ENCODE measurements around the gene ADGRE2. TPM values are rescaled to one million over a fixed set of nuclear protein-coding genes. Genes with fewer than 3 reads are reported as not detected.

Gene ADGRE2
- total RNA-seq, 3 donors from 2014 or later (not counting 1 experiment from before 2014, with no cell fraction given) = 6.1 to 37.0 (median 20.3) TPM

GRCh38 chr19:14817052-14817451 is 38.7 kb upstream of the ADGRE2 start:
- Mint-ChIP-seq H3K27ac (no peak overlapping the region), H3K4me1 (no peaks in the 10 kb centered on the region), H3K4me3 (no peak overlapping the region), H3K27me3 (ENCODE audit: low read depth in 2 of 2) (peaks cover 0 to 5% of the 10 kb centered on the region in 2 donors), H3K9me3 (no peaks in the 10 kb centered on the region), H3K36me3 (no peaks in the 10 kb centered on the region)
- DNase-seq = no peak
- H3K9me3 ChIP-seq (ENCODE audit: control insufficient read depth, insufficient read depth, low read length) = no peaks in the 10 kb centered on the region
- no peaks in the 10 kb centered on the region for H3K27me3 ChIP-seq (ENCODE audit: control insufficient read depth, insufficient read depth, low read length)
- H3K27ac ChIP-seq (ENCODE audit: low read length) = no peak overlapping the region
- no peaks in the 10 kb centered on the region for H3K36me3 ChIP-seq (ENCODE audit: control insufficient read depth, insufficient read depth, low read length)
- H3K4me3 ChIP-seq (ENCODE audit: low read length) = no peak overlapping the region
- no peak for ATAC-seq
- intact Hi-C loops (cut with micrococcal nuclease) = no loop called here
- WGBS (ENCODE audit: insufficient coverage) = 72% methylated on average over 3 of the region's 3 CpGs
- no peaks in the 10 kb centered on the region for H3K4me1 ChIP-seq (ENCODE audit: control insufficient read depth, insufficient read depth, low read length)
- TF ChIP-seq, protein P1, sequence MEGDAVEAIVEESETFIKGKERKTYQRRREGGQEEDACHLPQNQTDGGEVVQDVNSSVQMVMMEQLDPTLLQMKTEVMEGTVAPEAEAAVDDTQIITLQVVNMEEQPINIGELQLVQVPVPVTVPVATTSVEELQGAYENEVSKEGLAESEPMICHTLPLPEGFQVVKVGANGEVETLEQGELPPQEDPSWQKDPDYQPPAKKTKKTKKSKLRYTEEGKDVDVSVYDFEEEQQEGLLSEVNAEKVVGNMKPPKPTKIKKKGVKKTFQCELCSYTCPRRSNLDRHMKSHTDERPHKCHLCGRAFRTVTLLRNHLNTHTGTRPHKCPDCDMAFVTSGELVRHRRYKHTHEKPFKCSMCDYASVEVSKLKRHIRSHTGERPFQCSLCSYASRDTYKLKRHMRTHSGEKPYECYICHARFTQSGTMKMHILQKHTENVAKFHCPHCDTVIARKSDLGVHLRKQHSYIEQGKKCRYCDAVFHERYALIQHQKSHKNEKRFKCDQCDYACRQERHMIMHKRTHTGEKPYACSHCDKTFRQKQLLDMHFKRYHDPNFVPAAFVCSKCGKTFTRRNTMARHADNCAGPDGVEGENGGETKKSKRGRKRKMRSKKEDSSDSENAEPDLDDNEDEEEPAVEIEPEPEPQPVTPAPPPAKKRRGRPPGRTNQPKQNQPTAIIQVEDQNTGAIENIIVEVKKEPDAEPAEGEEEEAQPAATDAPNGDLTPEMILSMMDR (IDR thresholded peaks at IDR 0.05) = no peak

DNA sequence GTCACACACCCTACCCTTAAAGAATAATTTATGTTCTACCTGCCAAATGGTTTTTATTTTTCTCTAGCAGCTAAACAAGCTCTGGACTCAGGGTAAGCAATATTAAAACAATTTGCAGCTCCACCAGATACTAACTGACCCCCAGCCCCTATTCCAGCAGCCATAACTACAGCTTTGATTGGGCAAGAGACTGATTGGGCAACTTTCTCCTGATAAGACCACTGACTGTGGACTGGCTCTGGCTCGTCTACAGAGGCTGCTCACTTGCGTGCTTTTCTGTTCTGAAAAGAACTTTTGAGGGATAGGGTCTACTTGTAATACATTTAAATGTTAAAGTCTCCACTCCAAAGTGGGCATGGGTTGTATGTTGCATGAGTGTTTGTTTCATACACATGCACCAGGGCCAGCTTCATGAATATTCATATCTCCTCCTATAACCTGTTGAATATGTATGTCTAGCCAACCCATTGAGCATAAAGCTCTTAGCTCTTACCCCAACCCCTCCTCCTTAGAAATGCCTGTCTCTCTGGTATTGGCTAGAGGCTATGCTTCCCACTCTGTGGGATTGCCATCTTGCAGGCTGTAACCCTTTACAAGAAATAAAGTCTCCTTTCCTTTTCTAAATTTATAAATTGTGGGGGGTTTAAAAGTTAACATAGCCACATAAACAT is 36.8 kb upstream of the ADGRE2 start:
- 91% methylated on average over 2 of the region's 2 CpGs for WGBS (ENCODE audit: insufficient coverage)
- no peak overlapping the region for H3K4me3 Mint-ChIP-seq

DNA sequence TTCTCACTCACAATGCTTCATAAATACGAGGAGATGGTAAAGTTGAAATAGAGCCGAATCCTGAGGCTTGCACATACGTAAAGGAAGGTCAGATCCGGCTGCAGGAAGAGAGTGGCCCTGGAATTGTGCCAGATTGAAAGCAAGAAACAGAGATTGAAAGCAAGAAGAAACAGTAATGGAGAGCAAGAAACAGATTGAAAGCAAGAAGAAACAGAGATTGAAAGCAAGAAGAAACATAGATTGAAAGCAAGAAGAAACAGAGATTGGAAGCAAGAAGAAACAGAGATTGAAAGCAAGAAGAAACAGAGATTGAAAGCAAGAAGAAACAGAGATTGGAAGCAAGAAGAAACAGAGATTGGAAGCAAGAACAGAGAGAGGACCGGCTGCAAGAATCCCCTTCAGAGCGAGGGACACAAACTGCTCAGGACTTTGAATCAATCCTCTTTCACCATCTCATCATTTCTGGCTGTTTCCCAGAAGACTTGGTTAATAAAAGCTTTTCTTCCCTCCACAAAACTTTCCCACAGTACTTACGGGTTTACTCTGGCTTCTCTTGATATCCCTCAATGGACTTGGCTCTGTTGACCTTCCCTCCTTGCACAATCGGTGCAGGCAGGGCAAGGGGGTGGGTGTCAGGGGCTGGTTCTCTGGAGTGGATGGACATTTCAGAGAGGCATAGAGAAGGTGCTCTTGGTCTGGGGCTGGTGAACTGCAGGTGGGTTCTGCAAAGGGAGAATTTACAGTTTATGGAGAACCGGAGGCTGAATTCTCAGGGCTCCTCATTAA is 31.1 kb upstream of the ADGRE2 start:
- Mint-ChIP-seq H3K27me3 (ENCODE audit: low read depth in 2 of 2) (no peaks in the 10 kb centered on the region), H3K4me1 (no peaks in the 10 kb centered on the region), H3K4me3 (no peak overlapping the region), H3K27ac (no peak overlapping the region), H3K9me3 (no peaks in the 10 kb centered on the region), H3K36me3 (no peaks in the 10 kb centered on the region)
- Histone ChIP-seq H3K9me3 (ENCODE audit: control insufficient read depth, insufficient read depth, low read length) (no peaks in the 10 kb centered on the region), H3K27me3 (ENCODE audit: control insufficient read depth, insufficient read depth, low read length) (no peaks in the 10 kb centered on the region), H3K4me3 (ENCODE audit: low read length) (no peak overlapping the region), H3K27ac (ENCODE audit: low read length) (no peak overlapping the region), H3K36me3 (ENCODE audit: control insufficient read depth, insufficient read depth, low read length) (no peaks in the 10 kb centered on the region), H3K4me1 (ENCODE audit: control insufficient read depth, insufficient read depth, low read length) (no peaks in the 10 kb centered on the region)
- WGBS (ENCODE audit: insufficient coverage) = 55% methylated on average over 9 of the region's 9 CpGs
- no peak for DNase-seq
- no peak for ATAC-seq
- TF ChIP-seq, protein P1 (IDR thresholded peaks at IDR 0.05) = no peak
- intact Hi-C loops (cut with micrococcal nuclease) = no loop called here

More for the DNA sequence above, 36.8 kb upstream of the ADGRE2 start:
- TF ChIP-seq, protein P1 (IDR thresholded peaks at IDR 0.05) = no peak
- Mint-ChIP-seq H3K27me3 (ENCODE audit: low read depth in 2 of 2) (peaks cover 0 to 3% of the 10 kb centered on the region in 2 donors), H3K9me3 (no peaks in the 10 kb centered on the region), H3K27ac (no peak overlapping the region), H3K4me1 (no peaks in the 10 kb centered on the region), H3K36me3 (no peaks in the 10 kb centered on the region)
- Histone ChIP-seq H3K4me1 (ENCODE audit: control insufficient read depth, insufficient read depth, low read length) (no peaks in the 10 kb centered on the region), H3K27me3 (ENCODE audit: control insufficient read depth, insufficient read depth, low read length) (no peaks in the 10 kb centered on the region), H3K27ac (ENCODE audit: low read length) (no peak overlapping the region), H3K36me3 (ENCODE audit: control insufficient read depth, insufficient read depth, low read length) (no peaks in the 10 kb centered on the region), H3K9me3 (ENCODE audit: control insufficient read depth, insufficient read depth, low read length) (no peaks in the 10 kb centered on the region), H3K4me3 (ENCODE audit: low read length) (no peak overlapping the region)
- no peak for DNase-seq
- ATAC-seq = no peak
- intact Hi-C loops (cut with micrococcal nuclease) = no loop called here

Data from natural killer cell (primary cell).